Lung (tissue), 12 donors: ENCODE results near the gene STXBP4. TPM values are rescaled to one million over a fixed set of nuclear protein-coding genes. Genes with fewer than 3 reads are reported as not detected.

Experiments used
- ATAC-seq: fragments of 200-7000 bp; cut with Tn5 transposase; one replicate; pipeline ENCODE4 v1.9.1; 2020; ENCODE audit warnings: moderate number of reproducible peaks; ENCODE audit not compliant: insufficient read depth, low FRiP score
- DNase-seq, 3 donors: peaks; one replicate each; pipeline ENCODE4 v3.0.0-alpha.2; 2013 to 2017
- H3K27ac ChIP-seq, 2 donors: one replicate each; pipeline ENCODE4 v1.5.1; 2013; ENCODE audit warnings: mild to moderate bottlenecking in 2 of 2, moderate library complexity in 2 of 2, control low read depth in 1 of 2, inconsistent platforms in 1 of 2, low read depth in 1 of 2, low read length in 1 of 2
- H3K27me3 ChIP-seq, 3 donors: one replicate each; pipeline ENCODE4 v1.5.1; 2013; ENCODE audit warnings: low read length in 2 of 3; ENCODE audit not compliant: control insufficient read depth in 3 of 3, insufficient read depth in 3 of 3
- H3K36me3 ChIP-seq, 4 donors: one replicate each; pipeline ENCODE4 v1.5.1; 2013; ENCODE audit warnings: low read length in 4 of 4, mild to moderate bottlenecking in 1 of 4, moderate library complexity in 1 of 4; ENCODE audit not compliant: control insufficient read depth in 4 of 4, insufficient read depth in 4 of 4
- H3K4me1 ChIP-seq, 5 donors: one replicate each; pipeline ENCODE4 v1.5.1; 2013; ENCODE audit warnings: low read length in 5 of 5, mild to moderate bottlenecking in 2 of 5, moderate library complexity in 1 of 5; ENCODE audit not compliant: control insufficient read depth in 5 of 5, insufficient read depth in 5 of 5
- H3K4me3 ChIP-seq: one replicate; pipeline ENCODE4 v1.5.1; 2013; ENCODE audit warnings: mild to moderate bottlenecking, control low read depth, moderate library complexity
- H3K9ac ChIP-seq, 2 donors: one replicate each; pipeline ENCODE4 v1.5.1; 2013; ENCODE audit warnings: low read length in 2 of 2, control low read depth in 1 of 2; ENCODE audit not compliant: insufficient read depth in 1 of 2
- H3K9me3 ChIP-seq, 4 donors: one replicate each; pipeline ENCODE4 v1.5.1; 2013; ENCODE audit warnings: low read length in 3 of 4, mild to moderate bottlenecking in 1 of 4, moderate library complexity in 1 of 4; ENCODE audit not compliant: control insufficient read depth in 4 of 4, insufficient read depth in 3 of 4
- WGBS, 2 donors: extraction: QIAGEN DNeasy Blood & Tissue Kit; methylation state at CpG; one replicate each; pipeline ENCODE4 v1.1.7; 2013; 5-methylcytosine and 5-hydroxymethylcytosine counted together
- polyA plus RNA-seq, 2 donors: library from polyadenylated mRNA; stranded (reverse); fragments of 200-250 nt; gene quantifications; one replicate each; pipeline ENCODE4 v1.2.1, GENCODE V29; 2013
- total RNA-seq, 2 donors: library from RNA; depleted of rRNA in 1 of 2; stranded (reverse); fragments of >200 nt in 1 of 2; gene quantifications; one replicate each; pipeline ENCODE4 v1.2.1, GENCODE V29; 2014 to 2021
- TF ChIP-seq, protein P1 (sequence below): IDR thresholded peaks from 2 replicates; pipeline ENCODE4 v1.5.1; 2012; ENCODE audit warnings: mild to moderate bottlenecking; ENCODE audit errors: control extremely low read depth, extremely low read depth
- donor health status: control.
- donor health status: control.
- donor health status: Bipolar disorder and iron deficiency.
- donor health status: healthy.
- donor health status: DM: yes; HTN: yes; CAD: no.

Gene STXBP4
- total and polyA plus RNA-seq, 4 donors, result 1.4 to 44.1 (median 7.7) TPM

DNA sequence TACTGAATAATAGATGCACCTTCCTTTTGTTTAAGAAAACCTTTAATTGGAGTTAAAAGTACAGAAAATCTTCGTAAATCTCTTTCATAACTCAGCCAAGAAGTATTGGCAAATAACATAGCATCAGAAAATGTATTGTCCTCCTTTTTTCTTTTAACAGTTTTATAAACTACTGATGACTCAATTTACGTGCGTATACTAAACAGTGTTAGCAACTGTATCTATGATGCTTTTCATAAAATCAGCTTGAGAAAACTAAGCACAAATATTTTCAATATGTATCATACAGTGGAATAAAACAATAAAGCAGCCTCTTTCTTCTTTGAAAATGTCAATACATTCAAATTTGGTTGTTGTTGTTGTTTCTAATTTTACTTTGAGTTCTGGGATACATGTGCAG lies 88.6 kb downstream of the STXBP4 start:
- no peaks in the 10 kb centered on the region for H3K27me3 ChIP-seq
- peaks cover 0 to 2% (median 0%) of the 10 kb centered on the region in 5 donors for H3K4me1 ChIP-seq
- H3K9ac ChIP-seq, result no peak overlapping the region
- WGBS, 2 donors, result 91 to 97% methylated on average over 3 of the region's 3 CpGs
- ATAC-seq, result no peak
- no peak overlapping the region for H3K4me3 ChIP-seq
- H3K9me3 ChIP-seq, result no peaks in the 10 kb centered on the region
- no peak for DNase-seq
- no peak overlapping the region for H3K27ac ChIP-seq
- no peaks in the 10 kb centered on the region for H3K36me3 ChIP-seq
- TF ChIP-seq, protein P1, sequence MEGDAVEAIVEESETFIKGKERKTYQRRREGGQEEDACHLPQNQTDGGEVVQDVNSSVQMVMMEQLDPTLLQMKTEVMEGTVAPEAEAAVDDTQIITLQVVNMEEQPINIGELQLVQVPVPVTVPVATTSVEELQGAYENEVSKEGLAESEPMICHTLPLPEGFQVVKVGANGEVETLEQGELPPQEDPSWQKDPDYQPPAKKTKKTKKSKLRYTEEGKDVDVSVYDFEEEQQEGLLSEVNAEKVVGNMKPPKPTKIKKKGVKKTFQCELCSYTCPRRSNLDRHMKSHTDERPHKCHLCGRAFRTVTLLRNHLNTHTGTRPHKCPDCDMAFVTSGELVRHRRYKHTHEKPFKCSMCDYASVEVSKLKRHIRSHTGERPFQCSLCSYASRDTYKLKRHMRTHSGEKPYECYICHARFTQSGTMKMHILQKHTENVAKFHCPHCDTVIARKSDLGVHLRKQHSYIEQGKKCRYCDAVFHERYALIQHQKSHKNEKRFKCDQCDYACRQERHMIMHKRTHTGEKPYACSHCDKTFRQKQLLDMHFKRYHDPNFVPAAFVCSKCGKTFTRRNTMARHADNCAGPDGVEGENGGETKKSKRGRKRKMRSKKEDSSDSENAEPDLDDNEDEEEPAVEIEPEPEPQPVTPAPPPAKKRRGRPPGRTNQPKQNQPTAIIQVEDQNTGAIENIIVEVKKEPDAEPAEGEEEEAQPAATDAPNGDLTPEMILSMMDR, result no peak

DNA sequence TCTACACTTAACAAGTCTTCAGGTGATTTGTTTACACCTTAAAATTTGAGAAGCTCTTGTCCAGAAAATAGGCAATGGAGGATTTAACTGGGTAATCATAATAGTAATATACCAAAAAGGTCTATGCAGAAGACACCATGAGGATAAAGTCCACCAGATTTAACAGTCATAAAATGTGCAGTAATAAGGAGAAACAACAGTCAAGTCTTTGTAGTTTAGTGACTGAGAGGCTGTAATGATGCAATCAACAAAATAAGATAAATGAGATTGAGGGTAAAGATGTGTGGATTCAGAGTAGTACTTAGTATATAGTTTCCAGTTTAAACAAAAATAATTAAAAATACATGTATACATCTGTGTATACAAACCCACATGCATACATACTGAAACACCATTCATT lies 91.2 kb downstream of the STXBP4 start:
- Histone ChIP-seq H3K27ac (no peak overlapping the region), H3K4me1 (peaks cover 0 to 2% (median 0%) of the 10 kb centered on the region in 5 donors)
- TF ChIP-seq, protein P1, result no peak

DNA sequence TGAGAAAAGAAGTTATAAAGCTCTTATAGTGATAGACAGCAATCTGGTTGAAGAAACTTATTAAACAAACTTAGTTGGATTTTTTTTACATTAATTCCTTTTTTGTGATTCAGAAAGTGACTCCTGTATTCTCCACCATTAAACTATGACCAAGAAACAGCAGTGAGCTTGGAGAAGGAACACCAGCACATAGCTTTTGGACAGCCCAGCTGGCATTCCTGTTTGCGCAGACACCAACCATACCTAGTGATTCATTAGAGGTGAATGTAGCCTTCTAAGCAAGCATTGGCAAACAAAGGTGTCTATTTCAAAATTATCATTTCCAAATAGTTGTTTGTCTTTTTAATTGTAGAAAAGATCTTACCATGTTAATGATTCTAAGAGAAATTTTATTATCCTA lies 94.4 kb downstream of the STXBP4 start:
- Histone ChIP-seq H3K27me3 (no peaks in the 10 kb centered on the region), H3K36me3 (no peaks in the 10 kb centered on the region), H3K27ac (no peak overlapping the region), H3K4me1 (peaks cover 0 to 2% (median 0%) of the 10 kb centered on the region in 5 donors), H3K9me3 (no peaks in the 10 kb centered on the region), H3K9ac (no peak overlapping the region), H3K4me3 (no peak overlapping the region)
- TF ChIP-seq, protein P1, result no peak
- 97 to 99% methylated on average over 1 of the region's 1 CpG for WGBS, 2 donors
- DNase-seq (no peak), ATAC-seq (no peak)

More for the DNA sequence above, 91.2 kb downstream of the STXBP4 start:
- no peaks in the 10 kb centered on the region for H3K27me3 ChIP-seq
- no peaks in the 10 kb centered on the region for H3K36me3 ChIP-seq
- DNase-seq (no peak), ATAC-seq (no peak)
- H3K9ac ChIP-seq, result no peak overlapping the region
- no peak overlapping the region for H3K4me3 ChIP-seq
- H3K9me3 ChIP-seq, result no peaks in the 10 kb centered on the region
